NB4 (cell line): ENCODE results near the gene PCDH15.

ENCODE experiments used
- DNase-seq: peaks from one replicate; pipeline ENCODE4 v3.0.0; 2010; ENCODE audit warnings: low read depth
- H3K4me3 ChIP-seq: one replicate; pipeline ENCODE4 v1.5.1; 2011; ENCODE audit warnings: mild to moderate bottlenecking, low read depth, low read length, moderate library complexity
- CTCF ChIP-seq: IDR thresholded peaks from one replicate; pipeline ENCODE4 v1.5.1; 2012; ENCODE audit warnings: low read depth, low read length
- MAX ChIP-seq: IDR thresholded peaks from 2 replicates; pipeline ENCODE4 v1.6.1; 2011; ENCODE audit warnings: low read depth, low read length
- MYC ChIP-seq: IDR thresholded peaks from 2 replicates; pipeline ENCODE4 v1.6.1; 2011; ENCODE audit warnings: low read depth, low read length
- POLR2A ChIP-seq: IDR thresholded peaks from 2 replicates; pipeline ENCODE4 v1.6.1; 2011; ENCODE audit warnings: mild to moderate bottlenecking; ENCODE audit not compliant: insufficient read length; ENCODE audit errors: extremely low read depth

PCDH15 gene

GRCh38 chr10:53904506-53905241 is 896.4 kb downstream of the PCDH15 start:
- TF ChIP-seq MYC (no peak), POLR2A (no peak), MAX (no peak), CTCF (no peak)
- DNase-seq: no peak
- no peak overlapping the region for H3K4me3 ChIP-seq

GRCh38 chr10:53903756-53904155 is 897.3 kb downstream of the PCDH15 start:
- DNase-seq: no peak
- H3K4me3 ChIP-seq: no peak overlapping the region
- TF ChIP-seq MYC: no peak
- TF ChIP-seq CTCF: no peak
- TF ChIP-seq MAX: no peak
- TF ChIP-seq POLR2A: no peak

GRCh38 chr10:53899463-53900160 is 901.4 kb downstream of the PCDH15 start:
- TF ChIP-seq MAX (no peak), CTCF (no peak), POLR2A (no peak)
- H3K4me3 ChIP-seq: no peak overlapping the region
- peak; percentile 28 for DNase-seq

- no peak for DNase-seq
- no peak for TF ChIP-seq MYC
- no peak for TF ChIP-seq MAX
- no peak for TF ChIP-seq CTCF
- no peak for TF ChIP-seq POLR2A
- no peak overlapping the region for H3K4me3 ChIP-seq
Observed at GRCh38 chr10:53898532-53898931, 902.5 kb downstream of the PCDH15 start.

- TF ChIP-seq MYC (no peak), CTCF (no peak), POLR2A (no peak), MAX (no peak)
- no peak for DNase-seq
- no peak overlapping the region for H3K4me3 ChIP-seq
Observed at GRCh38 chr10:53894145-53894544, 906.9 kb downstream of the PCDH15 start.
